H1 (cell line): ENCODE measurements around the gene RPTOR. TPM values are rescaled to one million over a fixed set of nuclear protein-coding genes. Genes with fewer than 3 reads are reported as not detected.

Experiments used
- CTCF ChIA-PET: fragments of 300-600 bp; sonication (Branson Sonifier 250); formaldehyde crosslinking; loops from one replicate; lab custom pipeline; 2021; ENCODE audit not compliant: partially characterized antibody; lab: Charles Lee
- POLR2A ChIA-PET: fragments of 300-600 bp; sonication (Branson Sonifier 250); formaldehyde crosslinking; loops from one replicate; lab custom pipeline; 2021; ENCODE audit warnings: inconsistent platforms; ENCODE audit not compliant: partially characterized antibody; lab: Charles Lee
- DNase-seq, 2 experiments: peaks; one replicate each; pipeline versions ENCODE4 v3.0.0 to v3.0.0-alpha.2; 2010 to 2022; ENCODE audit warnings: low spot score in 2 of 2, low read depth in 1 of 2, mixed read lengths in 1 of 2
- FAIRE-seq: peaks from 2 replicates; lab custom pipeline; 2011; peaks lifted over from hg19 to GRCh38; lab: Jason Lieb, UNC
- H2AFZ ChIP-seq: 2 replicates; pipeline ENCODE4 v1.8.1; 2012; ENCODE audit warnings: low read length, inconsistent platforms
- H2AK5ac ChIP-seq: 2 replicates; pipeline ENCODE4 v1.6.1; 2013; ENCODE audit warnings: low read depth, low read length
- H2BK120ac ChIP-seq: replicated peaks from 2 replicates; pipeline ENCODE3; 2013; ENCODE audit warnings: low read depth, low read length, inconsistent platforms
- H2BK12ac ChIP-seq: 2 replicates; pipeline ENCODE4 v1.6.1; 2013; ENCODE audit warnings: low read depth, low read length
- H2BK15ac ChIP-seq: 2 replicates; pipeline ENCODE4 v1.6.1; 2013; ENCODE audit warnings: low read length
- H2BK20ac ChIP-seq: 2 replicates; pipeline ENCODE4 v1.6.1; 2013; ENCODE audit warnings: low read length
- H2BK5ac ChIP-seq: 2 replicates; pipeline ENCODE4 v1.6.1; 2013; ENCODE audit warnings: low read depth, low read length
- H3K14ac ChIP-seq: 2 replicates; pipeline ENCODE4 v1.6.1; 2013; ENCODE audit warnings: inconsistent platforms; ENCODE audit not compliant: insufficient read length
- H3K18ac ChIP-seq: 2 replicates; pipeline ENCODE4 v1.6.1; 2013; ENCODE audit warnings: low read length; ENCODE audit errors: extremely low read depth
- H3K23ac ChIP-seq: 2 replicates; pipeline ENCODE4 v1.6.1; 2013; ENCODE audit warnings: inconsistent platforms; ENCODE audit not compliant: insufficient read length
- H3K23me2 ChIP-seq: 2 replicates; pipeline ENCODE4 v1.6.1; 2013; ENCODE audit warnings: low read depth, low read length
- H3K27ac ChIP-seq: 2 replicates; pipeline ENCODE4 v1.6.1; 2011; ENCODE audit warnings: low read depth, low read length, inconsistent platforms
- H3K27me3 ChIP-seq, 4 experiments: replicated peaks in 1 of 4; 1 replicate in 1 of 4; 2 replicates in 3 of 4; pipeline versions ENCODE4 v1.6.1 to v1.8.1; 2011 to 2013; ENCODE audit warnings: low read length in 3 of 4, mild to moderate bottlenecking in 3 of 4, inconsistent platforms in 2 of 4, mixed read lengths in 2 of 4, moderate library complexity in 1 of 4; ENCODE audit not compliant: control insufficient read depth in 3 of 4, insufficient read depth in 3 of 4; ENCODE audit errors: extremely low read depth in 1 of 4
- H3K36me3 ChIP-seq, 4 experiments: 2 replicates each; pipeline versions ENCODE4 v1.6.1 to v1.8.1; 2011 to 2013; ENCODE audit warnings: mild to moderate bottlenecking in 4 of 4, low read length in 3 of 4, moderate library complexity in 2 of 4, control low read depth in 1 of 4, inconsistent platforms in 1 of 4; ENCODE audit not compliant: insufficient read depth in 4 of 4, control insufficient read depth in 2 of 4
- H3K4ac ChIP-seq: replicated peaks from 2 replicates; pipeline ENCODE3; 2013; ENCODE audit warnings: low read length, low read depth, mixed read lengths, inconsistent platforms; ENCODE audit not compliant: insufficient read length
- H3K4me1 ChIP-seq, 4 experiments: replicated peaks in 1 of 4; 1 replicate in 1 of 4; 2 replicates in 3 of 4; pipeline versions ENCODE4 v1.6.1 to v1.8.1; 2011 to 2013; ENCODE audit warnings: low read length in 3 of 4, inconsistent platforms in 2 of 4, mixed read lengths in 1 of 4; ENCODE audit not compliant: insufficient read depth in 4 of 4, control insufficient read depth in 3 of 4
- H3K4me2 ChIP-seq, 2 experiments: 2 replicates each; pipeline versions ENCODE4 v1.6.1 to v1.8.1; 2011 to 2013; ENCODE audit warnings: low read depth in 2 of 2, low read length in 2 of 2, control low read depth in 1 of 2, inconsistent platforms in 1 of 2, mild to moderate bottlenecking in 1 of 2; ENCODE audit not compliant: insufficient read depth in 1 of 2
- H3K4me3 ChIP-seq, 4 experiments: fragments of 200-600, 300-600 bp in 1 of 4; sonication (generic), shearing (Covaris generic), sonication (Bioruptor Twin) in 1 of 4; 2 replicates each; pipeline versions ENCODE4 v1.5.1 to v1.8.1; 2011 to 2016; ENCODE audit warnings: low read length in 4 of 4, low read depth in 3 of 4, control low read depth in 2 of 4, inconsistent platforms in 2 of 4, mild to moderate bottlenecking in 2 of 4, mixed read lengths in 1 of 4, moderate library complexity in 1 of 4; ENCODE audit not compliant: insufficient read depth in 2 of 4; ENCODE audit errors: extremely low read depth in 1 of 4
- H3K56ac ChIP-seq: replicated peaks from 2 replicates; pipeline ENCODE3; 2013; ENCODE audit warnings: low read depth, mild to moderate bottlenecking, mixed read lengths, low read length, inconsistent platforms; ENCODE audit not compliant: insufficient read length
- H3K79me1 ChIP-seq: 2 replicates; pipeline ENCODE4 v1.6.1; 2013; ENCODE audit warnings: low read depth, low read length, control low read depth
- H3K79me2 ChIP-seq, 2 experiments: 2 replicates each; pipeline versions ENCODE4 v1.6.1 to v1.8.1; 2012 to 2013; ENCODE audit warnings: low read length in 2 of 2, mild to moderate bottlenecking in 2 of 2, inconsistent platforms in 1 of 2; ENCODE audit not compliant: insufficient read depth in 2 of 2, control insufficient read depth in 1 of 2
- H3K9ac ChIP-seq, 4 experiments: replicated peaks in 1 of 4; 1 replicate in 1 of 4; 2 replicates in 3 of 4; pipeline versions ENCODE4 v1.6.1 to v1.8.1; 2011 to 2013; ENCODE audit warnings: low read depth in 3 of 4, low read length in 3 of 4, control low read depth in 2 of 4, mild to moderate bottlenecking in 2 of 4, moderate library complexity in 2 of 4, inconsistent platforms in 1 of 4; ENCODE audit errors: extremely low read depth in 1 of 4
- H3K9me3 ChIP-seq, 2 experiments: 2 replicates each; pipeline versions ENCODE4 v1.6.1 to v1.8.1; 2012 to 2013; ENCODE audit warnings: mild to moderate bottlenecking in 2 of 2, moderate library complexity in 2 of 2, control low read depth in 1 of 2, inconsistent platforms in 1 of 2, low read depth in 1 of 2, low read length in 1 of 2, mixed read lengths in 1 of 2; ENCODE audit not compliant: insufficient read depth in 2 of 2
- H4K20me1 ChIP-seq, 2 experiments: replicated peaks in 1 of 2; 2 replicates each; pipeline versions ENCODE3 to v1.8.1; 2011 to 2013; ENCODE audit warnings: inconsistent platforms in 2 of 2, low read length in 2 of 2, mild to moderate bottlenecking in 1 of 2; ENCODE audit not compliant: insufficient read depth in 2 of 2, control insufficient read depth in 1 of 2
- H4K5ac ChIP-seq: 2 replicates; pipeline ENCODE4 v1.6.1; 2013; ENCODE audit warnings: low read length, low read depth, mixed read lengths, inconsistent platforms; ENCODE audit not compliant: insufficient read length
- H4K8ac ChIP-seq: 2 replicates; pipeline ENCODE4 v1.8.0; 2013; ENCODE audit warnings: mild to moderate bottlenecking, moderate library complexity, low read length, inconsistent platforms; ENCODE audit not compliant: insufficient read depth; ENCODE audit errors: extremely low read depth
- H4K91ac ChIP-seq: replicated peaks from 2 replicates; pipeline ENCODE3; 2013; ENCODE audit warnings: low read length, mixed read lengths, inconsistent platforms; ENCODE audit not compliant: insufficient read length
- GTF2F1 ChIP-seq: IDR thresholded peaks from 2 replicates; pipeline ENCODE4 v1.6.1; 2012; ENCODE audit warnings: low read depth, low read length, improper control_type of control experiment, borderline replicate concordance
- WGBS, 2 experiments: shearing (Covaris generic) in 1 of 2; methylation state at CpG; one replicate each; pipeline versions ENCODE4 v1.1.6 to v1.1.7; 2013 to 2015; ENCODE audit warnings: low lambda C conversion rate in 2 of 2, mixed read lengths in 2 of 2, inconsistent platforms in 1 of 2, low coverage in 1 of 2, missing lambda C conversion rate in 1 of 2; ENCODE audit not compliant: insufficient replicate concordance in 2 of 2, insufficient coverage in 1 of 2, insufficient read length in 1 of 2; ENCODE audit errors: extremely low coverage in 1 of 2, missing lambda C conversion rate in 1 of 2; 5-methylcytosine and 5-hydroxymethylcytosine counted together
- polyA plus RNA-seq, 7 experiments: library from polyadenylated mRNA; depleted of rRNA in 3 of 7; stranded (reverse) in 5 of 7; unstranded in 2 of 7; fragments of >200 nt in 5 of 7; fragments of 200-250 nt in 2 of 7; gene quantifications; 1 replicate in 5 of 7; 2 replicates in 1 of 7; 4 replicates in 1 of 7; pipeline versions ENCODE4 v1.2.1 to v1.2.3, GENCODE V29; 2011 to 2013; ENCODE audit warnings: missing spikeins in 2 of 7, mixed read lengths in 2 of 7
- total RNA-seq: library from RNA; stranded (reverse); fragmentation: NEBNext Ultra II Directional; extraction: Animal tissue kit (Norgen Biotek cat#: 25700); gene quantifications from 2 replicates; pipeline ENCODE4 v1.2.1, GENCODE V29; 2021

Gene RPTOR
- total and polyA plus RNA-seq, 2 of the 8 experiments (the other 6 are each of a cell fraction or from before 2014, with no cell fraction given) = 6.9 to 28.7 TPM

GRCh38 chr17:80519091-80519781, 25.4 kb upstream of the RPTOR start:
- POLR2A ChIA-PET = no interaction called here
- H2AFZ ChIP-seq = no peak overlapping the region
- no peak overlapping the region for H2BK120ac ChIP-seq
- peaks cover 0 to 3% (median under 1%) of the 10 kb centered on the region in 4 experiments; a peak in 2 of 7 replicates for H3K4me1 ChIP-seq
- H4K5ac ChIP-seq = no peak overlapping the region
- no peak overlapping the region for H3K4me2 ChIP-seq
- H3K4ac ChIP-seq = no peak overlapping the region
- H3K27ac ChIP-seq = no peak overlapping the region
- TF ChIP-seq GTF2F1 = no peak
- no peak overlapping the region for H3K18ac ChIP-seq
- DNase-seq = no peak
- FAIRE-seq = no peak
- H3K4me3 ChIP-seq = no peak overlapping the region
- peaks cover 0 to 2% of the 10 kb centered on the region in 2 experiments for H4K20me1 ChIP-seq
- 0 out of 4 replicates have a peak, but pooled peaks cover 0 to 2% of the 10 kb centered on the region in 2 experiments for H3K9me3 ChIP-seq
- H2BK15ac ChIP-seq = no peak overlapping the region
- H3K79me1 ChIP-seq = no peaks in the 10 kb centered on the region
- H3K14ac ChIP-seq = no peak overlapping the region
- no peak overlapping the region for H4K91ac ChIP-seq
- 82% methylated on average over 7 of the region's 7 CpGs; no CpG with 5 or more reads in 1 of the 2 experiments for WGBS, 2 experiments
- no peak overlapping the region for H2BK12ac ChIP-seq
- H2AK5ac ChIP-seq = no peak overlapping the region
- CTCF ChIA-PET = interaction anchor here (0.8 to 4.2 kb wide), 6 partner anchors 10 to 382 kb away, joined by 3 to 16 read pairs (median 3); no protein-coding TSS in a partner anchor
- H3K79me2 ChIP-seq = no peaks in the 10 kb centered on the region
- H2BK5ac ChIP-seq = no peak overlapping the region
- H3K36me3 ChIP-seq = no peaks in the 10 kb centered on the region
- peaks cover 5% of the 10 kb centered on the region; the same call in 1 of the 2 replicates for H3K23me2 ChIP-seq
- H3K56ac ChIP-seq = no peak overlapping the region
- H3K9ac ChIP-seq = no peak overlapping the region
- H3K23ac ChIP-seq = no peak overlapping the region
- no peak overlapping the region for H2BK20ac ChIP-seq
- no peak overlapping the region for H4K8ac ChIP-seq
- peaks cover 0 to 2% (median 0%) of the 10 kb centered on the region in 4 experiments; a peak in 2 of 7 replicates for H3K27me3 ChIP-seq
